Thyroid gland (tissue), 4 donors: Measurements from ENCODE around the gene DLX4. TPM values are rescaled to one million over a fixed set of nuclear protein-coding genes. Genes with fewer than 3 reads are reported as not detected.

Experiments used
- DNase-seq, 2 donors: peaks; one replicate each; pipeline ENCODE4 v3.0.0-alpha.2; 2019
- H3K27ac ChIP-seq, 3 donors: fragments of 200-600 bp; sonication (generic); 1 replicate in 2 of 3; 2 replicates in 1 of 3; pipeline ENCODE4 v1.5.1; 2016 to 2019; ENCODE audit warnings: mild to moderate bottlenecking in 1 of 3, moderate library complexity in 1 of 3
- H3K27me3 ChIP-seq: fragments of 200-600 bp; sonication (generic); one replicate; pipeline ENCODE4 v1.5.1; 2019
- H3K36me3 ChIP-seq, 2 donors: fragments of 200-600 bp; sonication (generic); one replicate each; pipeline ENCODE4 v1.5.1; 2016 to 2019
- H3K4me1 ChIP-seq, 2 donors: fragments of 200-600 bp; sonication (generic); one replicate each; pipeline ENCODE4 v1.5.1; 2017 to 2019
- H3K4me3 ChIP-seq, 3 donors: fragments of 200-600 bp; sonication (generic); replicated peaks in 1 of 3; 1 replicate in 2 of 3; 2 replicates in 1 of 3; pipeline ENCODE4 v1.5.1; 2016; ENCODE audit warnings: mild to moderate bottlenecking in 1 of 3
- H3K9me3 ChIP-seq: fragments of 200-600 bp; sonication (generic); one replicate; pipeline ENCODE4 v1.5.1; 2017
- CTCF ChIP-seq, 6 experiments: fragments of 200-600 bp in 3 of 6; fragments of 450-650 bp in 3 of 6; sonication (generic) in 3 of 6; IDR thresholded peaks; one replicate each; pipeline ENCODE4 v1.5.1; 2016 to 2019; ENCODE audit warnings: antibody characterized with exemption in 6 of 6, mild to moderate bottlenecking in 2 of 6, inconsistent platforms in 1 of 6, moderate library complexity in 1 of 6
- POLR2A ChIP-seq, 2 donors: fragments of 450-650 bp; IDR thresholded peaks; one replicate each; pipeline ENCODE4 v1.6.1; 2017; ENCODE audit warnings: antibody characterized with exemption in 2 of 2, mild to moderate bottlenecking in 2 of 2, moderate library complexity in 1 of 2
- WGBS, 2 donors: methylation state at CpG; one replicate each; pipeline ENCODE4 v1.1.5; 2017; 5-methylcytosine and 5-hydroxymethylcytosine counted together
- intact Hi-C: fragments of 100-400 bp; cut with DNase I; formaldehyde crosslinking; loops from one replicate; pipeline ENCODE4 v1.15.1; 2023
- total RNA-seq, 4 donors: library from RNA; depleted of rRNA; stranded (reverse); fragments of >200 nt; gene quantifications; one replicate each; pipeline ENCODE4 v1.2.3, GENCODE V29; 2016

DLX4 gene
- total RNA-seq, 4 donors from 2014 or later: 0.56 to 1.2 TPM; not detected in 2

GRCh38 chr17:49952912-49953497 lies 16.0 kb upstream of the DLX4 start:
- Histone ChIP-seq H3K27me3 (no peaks in the 10 kb centered on the region), H3K9me3 (no peaks in the 10 kb centered on the region), H3K4me1 (no peaks in the 10 kb centered on the region), H3K4me3 (no peak overlapping the region), H3K27ac (no peak overlapping the region), H3K36me3 (no peaks in the 10 kb centered on the region)
- intact Hi-C loops: loop anchor here (5.0 kb wide), 1 partner anchor 71 kb away; no protein-coding TSS in a partner anchor
- TF ChIP-seq CTCF (IDR thresholded peaks at IDR 0.05) (no peak), POLR2A (IDR thresholded peaks at IDR 0.05) (no peak)
- WGBS, 2 donors: 75 to 80% methylated on average over 8 of the region's 8 CpGs
- no peak for DNase-seq

- TF ChIP-seq CTCF (IDR thresholded peaks at IDR 0.05) (no peak), POLR2A (IDR thresholded peaks at IDR 0.05) (no peak)
- no peaks in the 10 kb centered on the region for H3K36me3 ChIP-seq
- H3K9me3 ChIP-seq: no peaks in the 10 kb centered on the region
- DNase-seq: no peak
- no peak overlapping the region for H3K27ac ChIP-seq
- no peaks in the 10 kb centered on the region for H3K27me3 ChIP-seq
- WGBS, 2 donors: no CpG with 5 or more reads among the region's 1 CpG
- H3K4me3 ChIP-seq: no peak overlapping the region
- H3K4me1 ChIP-seq: no peaks in the 10 kb centered on the region
- intact Hi-C loops: no loop called here
Observed at GRCh38 chr17:49955157-49955556, 13.8 kb upstream of the DLX4 start.

- 46 to 60% methylated on average over 4 of the region's 4 CpGs for WGBS, 2 donors
- intact Hi-C loops: no loop called here
- no peaks in the 10 kb centered on the region for H3K27me3 ChIP-seq
Observed at GRCh38 chr17:49956780-49957179, 12.2 kb upstream of the DLX4 start.

GRCh38 chr17:49957350-49957749 lies 11.6 kb upstream of the DLX4 start:
- H3K27ac ChIP-seq: no peak overlapping the region
- no peak for DNase-seq
- H3K27me3 ChIP-seq: no peaks in the 10 kb centered on the region
- H3K36me3 ChIP-seq: no peaks in the 10 kb centered on the region
- H3K4me1 ChIP-seq: no peaks in the 10 kb centered on the region
- no peaks in the 10 kb centered on the region for H3K9me3 ChIP-seq
- H3K4me3 ChIP-seq: no peak overlapping the region
- intact Hi-C loops: no loop called here
- TF ChIP-seq POLR2A (IDR thresholded peaks at IDR 0.05) (no peak), CTCF (IDR thresholded peaks at IDR 0.05) (no peak)
- WGBS, 2 donors: 77 to 98% methylated on average over 3 of the region's 3 CpGs

More at GRCh38 chr17:49956780-49957179, 12.2 kb upstream of the DLX4 start:
- TF ChIP-seq POLR2A (IDR thresholded peaks at IDR 0.05) (no peak), CTCF (IDR thresholded peaks at IDR 0.05) (no peak)
- H3K36me3 ChIP-seq: no peaks in the 10 kb centered on the region
- no peaks in the 10 kb centered on the region for H3K4me1 ChIP-seq
- no peak overlapping the region for H3K4me3 ChIP-seq
- H3K9me3 ChIP-seq: no peaks in the 10 kb centered on the region
- no peak for DNase-seq
- no peak overlapping the region for H3K27ac ChIP-seq

- no peak overlapping the region for H3K27ac ChIP-seq
- WGBS, 2 donors: 90 to 100% methylated on average over 4 of the region's 4 CpGs
- intact Hi-C loops: no loop called here
- H3K4me1 ChIP-seq: peaks cover 2 to 3% of the 10 kb centered on the region in 2 donors
- TF ChIP-seq CTCF (IDR thresholded peaks at IDR 0.05): no peak
- TF ChIP-seq POLR2A (IDR thresholded peaks at IDR 0.05): no peak
- no peak for DNase-seq
- no peak overlapping the region for H3K4me3 ChIP-seq
- H3K36me3 ChIP-seq: no peaks in the 10 kb centered on the region
- no peaks in the 10 kb centered on the region for H3K9me3 ChIP-seq
- peaks cover 11% of the 10 kb centered on the region for H3K27me3 ChIP-seq
Observed at GRCh38 chr17:49958723-49959122, 10.3 kb upstream of the DLX4 start.
